Endothelial cell of umbilical vein (primary cell): ENCODE data around the gene CTSW. TPM values are rescaled to one million over a fixed set of nuclear protein-coding genes. Genes with fewer than 3 reads are reported as not detected.

Experiments used
- BruUV-seq: library from RNA; stranded (reverse); fragments of 400-500 nt; replicated peaks from 2 replicates; lab custom pipeline; 2021; lab: Mats Ljungman, UMichigan
- CTCF ChIA-PET: fragments of 300-600, 350-600 bp; sonication (Branson Sonifier 250); formaldehyde crosslinking; loops from one replicate; lab custom pipeline; 2021; ENCODE audit warnings: antibody characterized with exemption, inconsistent platforms; lab: Charles Lee
- POLR2A ChIA-PET: fragments of 300-600, 350-600 bp; sonication (Branson Sonifier 250); formaldehyde crosslinking; loops from one replicate; lab custom pipeline; 2021; ENCODE audit warnings: antibody characterized with exemption, inconsistent platforms; lab: Charles Lee
- DNase-seq: peaks from one replicate; pipeline ENCODE4 v3.0.0-alpha.2; 2011; ENCODE audit warnings: low read depth, low spot score
- FAIRE-seq: peaks from 2 replicates; lab custom pipeline; 2011; peaks lifted over from hg19 to GRCh38; lab: Jason Lieb, UNC
- H2AFZ ChIP-seq: 2 replicates; pipeline ENCODE4 v1.6.0; 2012; ENCODE audit warnings: low read depth, low read length, control low read depth, inconsistent platforms
- H3K27ac ChIP-seq: 2 replicates; pipeline ENCODE4 v1.5.1; 2011; ENCODE audit warnings: low read depth, mild to moderate bottlenecking, control low read depth, low read length, moderate library complexity; ENCODE audit not compliant: insufficient read depth
- H3K27me3 ChIP-seq, 2 experiments: 2 replicates each; pipeline versions ENCODE4 v1.6.0 to v1.6.1; 2011; ENCODE audit warnings: low read length in 2 of 2, mixed read lengths in 1 of 2; ENCODE audit not compliant: control insufficient read depth in 2 of 2, insufficient read depth in 2 of 2
- H3K36me3 ChIP-seq, 2 experiments: 2 replicates in 1 of 2; 3 replicates in 1 of 2; pipeline ENCODE4 v1.5.1; 2011; ENCODE audit warnings: low read length in 2 of 2, mild to moderate bottlenecking in 1 of 2, moderate library complexity in 1 of 2; ENCODE audit not compliant: control insufficient read depth in 2 of 2, insufficient read depth in 2 of 2; ENCODE audit errors: extremely low read depth in 1 of 2
- H3K4me1 ChIP-seq: 3 replicates; pipeline ENCODE4 v1.5.1; 2011; ENCODE audit warnings: mild to moderate bottlenecking, low read length; ENCODE audit not compliant: control insufficient read depth, insufficient read depth; ENCODE audit errors: extremely low read depth
- H3K4me2 ChIP-seq: 2 replicates; pipeline ENCODE4 v1.6.1; 2011; ENCODE audit warnings: low read length, control low read depth, mixed read lengths; ENCODE audit not compliant: insufficient read depth
- H3K4me3 ChIP-seq, 3 experiments: fragments of 200-600 bp in 1 of 3; sonication (generic), shearing (Covaris generic) in 1 of 3; replicated peaks in 1 of 3; 2 replicates each; pipeline ENCODE4 v1.5.1; 2011 to 2016; ENCODE audit warnings: control low read depth in 3 of 3, low read length in 3 of 3, mild to moderate bottlenecking in 2 of 3, inconsistent platforms in 1 of 3, low read depth in 1 of 3, moderate library complexity in 1 of 3; ENCODE audit not compliant: insufficient read depth in 1 of 3
- H3K79me2 ChIP-seq: 2 replicates; pipeline ENCODE4 v1.6.0; 2012; ENCODE audit warnings: low read length, inconsistent platforms; ENCODE audit not compliant: control insufficient read depth, insufficient read depth
- H3K9ac ChIP-seq: replicated peaks from 2 replicates; pipeline ENCODE3; 2011; ENCODE audit warnings: low read length, control low read depth; ENCODE audit not compliant: insufficient read depth; ENCODE audit errors: extremely low read depth
- H3K9me1 ChIP-seq: replicated peaks from 3 replicates; pipeline ENCODE4 v1.6.0; 2011; ENCODE audit warnings: mild to moderate bottlenecking, low read length; ENCODE audit not compliant: control insufficient read depth, insufficient read depth; ENCODE audit errors: extremely low read depth
- H3K9me3 ChIP-seq: replicated peaks from 2 replicates; pipeline ENCODE4 v1.5.1; 2012; ENCODE audit warnings: low read length, inconsistent platforms; ENCODE audit not compliant: control insufficient read depth, insufficient read depth
- H4K20me1 ChIP-seq: replicated peaks from 2 replicates; pipeline ENCODE3; 2011; ENCODE audit warnings: mild to moderate bottlenecking, low read length; ENCODE audit not compliant: control insufficient read depth, insufficient read depth; ENCODE audit errors: extremely low read depth
- FOS ChIP-seq: IDR thresholded peaks from 2 replicates; pipeline ENCODE4 v1.6.1; 2011; ENCODE audit warnings: mild to moderate bottlenecking, low read length, moderate library complexity, borderline replicate concordance; ENCODE audit not compliant: insufficient read depth
- JUN ChIP-seq: IDR thresholded peaks from 2 replicates; pipeline ENCODE4 v1.6.1; 2011; ENCODE audit warnings: borderline replicate concordance, low read depth; ENCODE audit not compliant: insufficient read length, insufficient read depth
- MYC ChIP-seq: IDR thresholded peaks from one replicate; pipeline ENCODE4 v1.6.1; 2011; ENCODE audit warnings: mild to moderate bottlenecking, low read depth, low read length
- POLR2AphosphoS5 ChIP-seq: IDR thresholded peaks from 2 replicates; pipeline ENCODE4 v1.6.1; 2012; ENCODE audit warnings: low read depth, mild to moderate bottlenecking, control low read depth, low read length, moderate library complexity; ENCODE audit not compliant: insufficient read depth
- dilution Hi-C: fragments of 300-500 bp; cut with MboI; formaldehyde crosslinking; loops from one replicate; pipeline ENCODE4 v1.15.0; 2019; ENCODE audit warnings: low sequenced_read_pairs; ENCODE audit not compliant: extremely low pct_ligation_motif_present
- intact Hi-C: fragments of 100-400 bp; cut with micrococcal nuclease; formaldehyde crosslinking; loops from one replicate; pipeline ENCODE4 v1.10.0; 2022
- polyA plus RNA-seq, 4 experiments: library from polyadenylated mRNA; depleted of rRNA in 3 of 4; stranded (reverse) in 3 of 4; unstranded in 1 of 4; fragments of >200 nt; gene quantifications; 2 replicates each; pipeline versions ENCODE4 v1.2.1 to v1.2.3, GENCODE V29; 2011 to 2012; ENCODE audit warnings: missing spikeins in 1 of 4
- total RNA-seq: library from RNA; stranded (reverse); gene quantifications from 2 replicates; pipeline ENCODE4 v1.2.3, GENCODE V29; 2021

CTSW gene
- total and polyA plus RNA-seq, 2 donors (not counting 3 experiments of a cell fraction or from before 2014, with no cell fraction given): not detected

GRCh38 chr11:65868076-65868667 is 11.5 kb upstream of the CTSW start:
- FAIRE-seq (no peak), DNase-seq (no peak)
- TF ChIP-seq JUN (no peak), POLR2AphosphoS5 (peak; percentile 30), MYC (no peak), FOS (no peak)
- Histone ChIP-seq H3K79me2 (peaks cover 10% of the 10 kb centered on the region), H3K9ac (no peak overlapping the region), H4K20me1 (no peaks in the 10 kb centered on the region), H3K27ac (no peak overlapping the region), H3K4me1 (peaks cover 16% of the 10 kb centered on the region), H3K9me1 (no peaks in the 10 kb centered on the region), H3K9me3 (no peaks in the 10 kb centered on the region), H3K36me3 (peaks cover 6 to 44% of the 10 kb centered on the region in 2 experiments), H3K27me3 (no peaks in the 10 kb centered on the region), H3K4me2 (no peak overlapping the region), H2AFZ (no peak overlapping the region), H3K4me3 (no peak overlapping the region)
- dilution Hi-C loops (no loop called here), intact Hi-C loops (no loop called here)
- CTCF ChIA-PET: interaction anchor here (2.8 to 7.1 kb wide), 2 partner anchors 8 to 17 kb away, joined by 16 to 73 read pairs; partner anchors contain the start of genes CFL1 and MUS81
- POLR2A ChIA-PET: no interaction called here
- TSS peak; percentile 2 for BruUV-seq

GRCh38 chr11:65868907-65869306 is 10.7 kb upstream of the CTSW start:
- intact Hi-C loops (no loop called here), dilution Hi-C loops (no loop called here)
- H3K4me1 ChIP-seq: peaks cover 17% of the 10 kb centered on the region
- H3K9me3 ChIP-seq: no peaks in the 10 kb centered on the region
- peaks cover 6 to 39% of the 10 kb centered on the region in 2 experiments for H3K36me3 ChIP-seq
- H2AFZ ChIP-seq: no peak overlapping the region
- H3K9me1 ChIP-seq: no peaks in the 10 kb centered on the region
- DNase-seq (no peak), FAIRE-seq (no peak)
- H3K9ac ChIP-seq: no peak overlapping the region
- no peak overlapping the region for H3K4me3 ChIP-seq
- H3K79me2 ChIP-seq: peaks cover 3% of the 10 kb centered on the region
- no peak overlapping the region for H3K4me2 ChIP-seq
- no peaks in the 10 kb centered on the region for H3K27me3 ChIP-seq
- CTCF ChIA-PET: interaction anchor here (1.1 to 7.1 kb wide), 3 partner anchors 9 to 19 kb away, joined by 3 to 73 read pairs (median 16); partner anchors contain the start of genes CFL1, FIBP and MUS81
- TF ChIP-seq MYC: no peak
- TF ChIP-seq POLR2AphosphoS5: peak; percentile 40
- POLR2A ChIA-PET: interaction anchor here (0.9 kb wide), 1 partner anchor 21 kb away, joined by 3 read pairs; the partner anchor contains the start of gene CCDC85B
- BruUV-seq: no TSS peak
- H3K27ac ChIP-seq: no peak overlapping the region
- H4K20me1 ChIP-seq: no peaks in the 10 kb centered on the region
